GM13976 (cell line): ENCODE data around the gene GAPDHS.

ENCODE experiments used
- DNase-seq: peaks from one replicate; pipeline ENCODE4 v3.0.0; 2012; ENCODE audit warnings: low spot score
- in situ Hi-C: fragments of 300-500 bp; cut with MboI; formaldehyde crosslinking; loops from one replicate; pipeline ENCODE4 v1.12.0; 2022; ENCODE audit warnings: low sequenced_read_pairs, mixed read lengths, inconsistent platforms; ENCODE audit not compliant: unreplicated experiment
- TF ChIP-seq, protein P1 (sequence below): IDR thresholded peaks from 2 replicates; pipeline ENCODE4 v1.5.1; 2012; ENCODE audit warnings: borderline replicate concordance, mild to moderate bottlenecking; ENCODE audit not compliant: insufficient read depth; ENCODE audit errors: extremely low read depth, missing control alignments, control extremely low read depth

Gene GAPDHS

DNA sequence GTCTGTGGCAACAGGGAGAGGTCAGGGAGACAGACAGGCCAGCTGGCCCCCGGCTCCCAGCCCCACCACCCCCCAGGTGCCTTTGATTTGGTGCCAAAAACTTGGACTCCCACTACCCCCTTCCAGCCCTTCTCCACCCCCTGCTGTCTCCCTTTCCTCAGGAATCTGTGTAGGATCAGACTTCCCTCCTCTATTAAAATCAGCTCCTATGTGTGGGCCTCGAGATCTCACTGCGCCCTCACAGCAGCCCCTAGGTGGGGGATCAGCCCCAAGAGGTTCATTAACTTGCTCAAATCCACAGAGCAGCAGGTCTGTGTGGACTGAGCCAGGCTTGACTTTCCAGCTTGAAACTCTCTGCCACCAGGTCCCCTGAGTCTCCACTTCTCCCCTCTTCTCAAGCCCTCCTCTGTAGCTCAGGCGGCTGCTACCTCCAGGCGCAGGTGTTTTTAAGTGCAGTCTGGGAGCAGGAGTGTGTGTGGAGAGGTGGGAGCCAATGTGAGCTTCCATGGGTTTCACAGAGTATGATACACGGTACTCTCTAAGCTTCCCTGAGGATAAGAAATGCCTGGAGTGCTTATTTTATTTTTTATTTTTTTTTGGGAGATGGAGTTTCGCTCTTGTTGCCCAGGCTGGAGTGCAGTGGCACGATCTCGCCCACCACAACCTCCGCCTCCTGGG is 1.7 kb downstream of the GAPDHS start:
- DNase-seq = no peak
- in situ Hi-C loops = no loop called here

DNA sequence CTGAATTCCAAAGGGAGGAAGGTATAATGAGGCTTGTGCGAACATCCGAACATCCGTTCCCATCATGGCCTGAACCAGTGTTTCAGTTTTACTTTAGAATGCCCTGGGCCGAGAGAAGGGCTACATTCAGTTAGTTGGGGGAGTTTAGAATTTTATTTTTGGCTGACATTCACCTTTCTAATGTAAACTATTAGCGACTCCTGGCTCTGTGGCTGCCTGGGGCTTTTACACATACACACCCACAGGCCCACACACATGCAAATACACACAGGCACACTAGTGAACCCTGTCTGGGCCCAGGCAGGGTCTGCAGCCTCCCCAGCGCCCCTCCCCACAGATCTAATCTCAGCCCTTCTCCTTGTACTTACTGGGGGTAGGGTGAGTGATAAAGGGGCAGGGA is 6.1 kb downstream of the GAPDHS start:
- TF ChIP-seq, protein P1, sequence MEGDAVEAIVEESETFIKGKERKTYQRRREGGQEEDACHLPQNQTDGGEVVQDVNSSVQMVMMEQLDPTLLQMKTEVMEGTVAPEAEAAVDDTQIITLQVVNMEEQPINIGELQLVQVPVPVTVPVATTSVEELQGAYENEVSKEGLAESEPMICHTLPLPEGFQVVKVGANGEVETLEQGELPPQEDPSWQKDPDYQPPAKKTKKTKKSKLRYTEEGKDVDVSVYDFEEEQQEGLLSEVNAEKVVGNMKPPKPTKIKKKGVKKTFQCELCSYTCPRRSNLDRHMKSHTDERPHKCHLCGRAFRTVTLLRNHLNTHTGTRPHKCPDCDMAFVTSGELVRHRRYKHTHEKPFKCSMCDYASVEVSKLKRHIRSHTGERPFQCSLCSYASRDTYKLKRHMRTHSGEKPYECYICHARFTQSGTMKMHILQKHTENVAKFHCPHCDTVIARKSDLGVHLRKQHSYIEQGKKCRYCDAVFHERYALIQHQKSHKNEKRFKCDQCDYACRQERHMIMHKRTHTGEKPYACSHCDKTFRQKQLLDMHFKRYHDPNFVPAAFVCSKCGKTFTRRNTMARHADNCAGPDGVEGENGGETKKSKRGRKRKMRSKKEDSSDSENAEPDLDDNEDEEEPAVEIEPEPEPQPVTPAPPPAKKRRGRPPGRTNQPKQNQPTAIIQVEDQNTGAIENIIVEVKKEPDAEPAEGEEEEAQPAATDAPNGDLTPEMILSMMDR = no peak
- peak; percentile 59 for DNase-seq
- in situ Hi-C loops = no loop called here

More for the DNA sequence above, 1.7 kb downstream of the GAPDHS start:
- TF ChIP-seq, protein P1 = no peak

DNA sequence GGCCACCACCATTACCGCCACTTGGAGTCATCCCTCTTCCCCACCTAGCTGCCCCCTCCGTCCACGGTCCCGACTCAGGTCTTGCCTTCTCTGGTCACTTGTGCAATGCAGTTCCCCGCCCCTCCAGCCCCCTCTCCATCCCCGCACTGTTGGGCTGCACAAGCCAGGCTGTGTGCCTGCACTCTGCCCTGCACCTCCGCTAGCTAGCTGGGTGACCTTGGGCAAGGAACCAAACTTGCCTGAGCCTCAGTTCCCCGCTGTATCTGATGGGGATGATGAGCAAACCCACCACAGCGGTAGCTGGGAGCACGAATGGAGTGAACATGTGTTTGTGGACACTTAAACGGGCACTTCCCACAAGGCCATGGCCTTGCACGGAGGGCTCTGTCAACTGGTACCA is 6.6 kb downstream of the GAPDHS start:
- in situ Hi-C loops = no loop called here
- no peak for DNase-seq
- TF ChIP-seq, protein P1 = no peak

DNA sequence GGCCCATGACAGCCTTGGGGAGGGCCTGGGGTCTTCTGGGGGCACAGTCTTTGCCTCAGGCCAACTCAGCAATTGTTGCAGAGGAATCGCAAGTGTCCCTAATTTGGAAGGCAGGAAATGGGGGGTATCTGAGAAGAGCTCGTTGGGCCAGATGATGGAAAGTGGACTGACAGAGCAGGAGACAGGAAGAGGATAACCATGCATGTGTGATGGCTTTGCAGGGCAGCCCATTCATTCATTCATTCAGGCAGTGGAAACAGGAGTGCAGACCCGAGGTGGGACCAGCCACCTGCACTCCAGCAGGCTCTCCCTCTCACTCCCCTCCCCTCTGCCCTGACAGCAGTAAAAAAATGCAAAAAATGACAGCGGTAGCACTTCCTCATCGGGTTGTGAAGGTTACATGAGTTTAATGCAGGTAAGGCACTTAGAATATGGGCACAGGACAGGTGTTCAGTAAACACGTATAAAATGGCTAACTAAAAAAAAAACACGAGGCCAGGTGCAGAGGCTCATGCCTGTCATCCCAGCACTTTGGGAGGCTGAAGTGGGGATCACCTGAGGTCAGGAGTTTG is 7.2 kb downstream of the GAPDHS start:
- in situ Hi-C loops = no loop called here
- no peak for DNase-seq

DNA sequence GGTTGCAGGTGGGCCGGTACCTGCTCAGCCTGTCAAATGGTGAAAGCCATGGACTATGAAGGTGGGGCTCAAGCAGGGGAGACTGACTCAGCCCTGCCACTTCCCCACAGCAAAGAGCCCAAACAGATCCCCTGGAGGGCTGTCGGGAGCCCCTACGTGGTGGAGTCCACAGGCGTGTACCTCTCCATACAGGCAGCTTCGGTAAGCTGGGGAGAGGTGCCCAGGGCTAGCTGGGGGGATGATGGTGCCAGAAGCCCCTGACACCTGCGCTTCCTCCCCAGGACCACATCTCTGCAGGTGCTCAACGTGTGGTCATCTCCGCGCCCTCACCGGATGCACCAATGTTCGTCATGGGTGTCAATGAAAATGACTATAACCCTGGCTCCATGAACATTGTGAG is 9.0 kb downstream of the GAPDHS start:
- in situ Hi-C loops = no loop called here
- no peak for DNase-seq
- TF ChIP-seq, protein P1 = no peak

More for the DNA sequence above, 7.2 kb downstream of the GAPDHS start:
- TF ChIP-seq, protein P1 = no peak

DNA sequence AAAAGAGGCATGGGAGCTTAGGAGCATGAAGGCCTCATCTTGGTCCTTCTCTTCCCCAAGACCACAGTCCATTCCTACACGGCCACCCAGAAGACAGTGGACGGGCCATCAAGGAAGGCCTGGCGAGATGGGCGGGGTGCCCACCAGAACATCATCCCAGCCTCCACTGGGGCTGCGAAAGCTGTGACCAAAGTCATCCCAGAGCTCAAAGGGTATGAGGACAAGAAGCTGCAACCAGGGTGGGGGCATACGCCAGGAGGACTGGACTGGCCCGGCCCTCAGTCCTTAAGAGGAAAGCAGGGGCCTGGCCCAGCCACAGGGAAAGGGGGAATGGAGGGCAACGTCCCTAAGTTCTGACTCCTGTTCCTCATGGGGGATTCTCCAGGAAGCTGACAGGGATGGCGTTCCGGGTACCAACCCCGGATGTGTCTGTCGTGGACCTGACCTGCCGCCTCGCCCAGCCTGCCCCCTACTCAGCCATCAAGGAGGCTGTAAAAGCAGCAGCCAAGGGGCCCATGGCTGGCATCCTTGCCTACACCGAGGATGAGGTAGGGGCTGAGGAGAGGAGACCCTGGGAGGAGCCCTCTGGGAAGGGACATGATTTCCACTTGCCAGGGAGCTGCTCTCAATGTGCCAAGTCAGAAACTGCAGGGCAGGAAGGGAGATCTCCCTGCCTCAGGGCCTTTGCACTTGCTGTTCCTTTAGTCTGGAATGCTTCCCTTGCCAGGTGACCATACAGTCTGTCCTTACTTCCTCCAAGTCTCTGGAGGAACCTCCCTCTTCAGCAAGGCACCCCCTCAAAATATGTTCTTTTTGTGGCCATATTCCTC is 10.2 kb downstream of the GAPDHS start:
- TF ChIP-seq, protein P1 = no peak
- no peak for DNase-seq
- in situ Hi-C loops = no loop called here
